GM12878 (cell line): ENCODE measurements around the gene CNTN4. TPM values are rescaled to one million over a fixed set of nuclear protein-coding genes. Genes with fewer than 3 reads are reported as not detected.

Experiments used
- ATAC-seq: fragments of 200-7000 bp; cut with Tn5 transposase; 3 replicates; pipeline ENCODE4 v1.9.1; 2020; ENCODE audit warnings: mild to moderate bottlenecking, moderate library complexity
- BruUV-seq: library from RNA; stranded (reverse); fragments of 400-500 nt; replicated peaks from 2 replicates; lab custom pipeline; 2021; lab: Mats Ljungman, UMichigan
- CTCF ChIA-PET: fragments of 300-600 bp; sonication (Branson Sonifier 250); formaldehyde crosslinking; extraction: SDS; loops from one replicate; lab custom pipeline; 2021; ENCODE audit warnings: inconsistent platforms; lab: Yijun Ruan, JAX
- POLR2A ChIA-PET: fragments of 350-600 bp; formaldehyde crosslinking; extraction: SDS; loops from one replicate; lab custom pipeline; 2021; ENCODE audit warnings: inconsistent platforms; lab: Charles Lee
- RAD21 ChIA-PET: fragments of 300-600 bp; sonication (Branson Sonifier 250); formaldehyde crosslinking; loops from one replicate; lab custom pipeline; 2023; ENCODE audit warnings: antibody characterized with exemption; ENCODE audit not compliant: unreplicated experiment; lab: Charles Lee
- SMC1A ChIA-PET: fragments of 300-600 bp; sonication (Branson Sonifier 250); formaldehyde crosslinking; loops from one replicate; lab custom pipeline; 2023; ENCODE audit not compliant: unreplicated experiment, uncharacterized antibody; lab: Charles Lee
- DNase-seq: peaks from one replicate; pipeline ENCODE4 v3.0.0-alpha.2; 2011; ENCODE audit warnings: low read depth, low spot score
- FAIRE-seq: peaks from 3 replicates; lab custom pipeline; 2011; peaks lifted over from hg19 to GRCh38; lab: Jason Lieb, UNC
- H2AFZ ChIP-seq: 2 replicates; pipeline ENCODE4 v1.6.0; 2011; ENCODE audit warnings: low read depth, low read length, control low read depth; ENCODE audit not compliant: control insufficient read depth
- H3K27ac ChIP-seq: 2 replicates; pipeline ENCODE4 v1.5.1; 2011; ENCODE audit warnings: control low read depth; ENCODE audit not compliant: control insufficient read depth, insufficient read depth
- H3K27me3 ChIP-seq, 2 experiments: replicated peaks in 1 of 2; 2 replicates each; pipeline versions ENCODE4 v1.6.0 to v1.6.1; 2011; ENCODE audit warnings: low read length in 1 of 2; ENCODE audit not compliant: control insufficient read depth in 2 of 2, insufficient read depth in 2 of 2
- H3K36me3 ChIP-seq, 2 experiments: 2 replicates each; pipeline ENCODE4 v1.5.1; 2011; ENCODE audit warnings: low read length in 1 of 2; ENCODE audit not compliant: control insufficient read depth in 2 of 2, insufficient read depth in 2 of 2
- H3K4me1 ChIP-seq: 2 replicates; pipeline ENCODE4 v1.6.1; 2011; ENCODE audit warnings: mild to moderate bottlenecking, low read length, moderate library complexity, mixed read lengths; ENCODE audit not compliant: control insufficient read depth, insufficient read depth
- H3K4me2 ChIP-seq: 2 replicates; pipeline ENCODE4 v1.6.0; 2011; ENCODE audit warnings: control low read depth; ENCODE audit not compliant: control insufficient read depth, insufficient read depth
- H3K4me3 ChIP-seq: fragments of 200-600 bp; sonication (generic); 2 replicates; pipeline ENCODE4 v1.5.1; 2016
- H3K79me2 ChIP-seq: 2 replicates; pipeline ENCODE4 v1.6.0; 2011; ENCODE audit warnings: low read length; ENCODE audit not compliant: control insufficient read depth, insufficient read depth
- H3K9ac ChIP-seq: 2 replicates; pipeline ENCODE4 v1.8.0; 2011; ENCODE audit warnings: low read length, control low read depth, mixed read lengths; ENCODE audit not compliant: control insufficient read depth, insufficient read depth
- H3K9me3 ChIP-seq: replicated peaks from 3 replicates; pipeline ENCODE4 v1.5.1; 2011; ENCODE audit warnings: mild to moderate bottlenecking, low read length; ENCODE audit not compliant: control insufficient read depth, insufficient read depth
- H4K20me1 ChIP-seq: 2 replicates; pipeline ENCODE4 v1.6.0; 2011; ENCODE audit not compliant: control insufficient read depth, insufficient read depth
- DPF2 ChIP-seq: fragments of 450-650 bp; IDR thresholded peaks from 2 replicates; pipeline ENCODE4 v1.6.1; 2017; ENCODE audit warnings: mild to moderate bottlenecking
- E2F4 ChIP-seq: IDR thresholded peaks from 2 replicates; pipeline ENCODE4 v1.6.1; 2012; ENCODE audit warnings: low read depth, low read length, improper control_type of control experiment
- FOXK2 ChIP-seq: fragments of 450-650 bp; IDR thresholded peaks from 2 replicates; pipeline ENCODE4 v1.6.1; 2017; ENCODE audit warnings: mild to moderate bottlenecking, moderate library complexity
- FOXM1 ChIP-seq: IDR thresholded peaks from 2 replicates; pipeline ENCODE4 v1.6.1; 2012; ENCODE audit warnings: low read depth, mild to moderate bottlenecking, inconsistent platforms, low read length, moderate library complexity
- HCFC1 ChIP-seq: fragments of 150-350 bp; IDR thresholded peaks from 2 replicates; pipeline ENCODE4 v1.6.1; 2014; ENCODE audit warnings: low read length
- HDAC2 ChIP-seq: fragments of 200-600 bp; sonication (generic); IDR thresholded peaks from 2 replicates; pipeline ENCODE4 v1.6.1; 2017
- IRF4 ChIP-seq: IDR thresholded peaks from 2 replicates; pipeline ENCODE4 v1.6.1; 2011; ENCODE audit warnings: low read depth, low read length
- KDM1A ChIP-seq: fragments of 200-600 bp; sonication (generic); IDR thresholded peaks from 2 replicates; pipeline ENCODE4 v1.6.1; 2016; ENCODE audit warnings: borderline replicate concordance
- NFYA ChIP-seq: IDR thresholded peaks from 2 replicates; pipeline ENCODE4 v1.6.1; 2011; ENCODE audit warnings: low read depth, mild to moderate bottlenecking, low read length, improper control_type of control experiment, borderline replicate concordance
- NFYB ChIP-seq: IDR thresholded peaks from 2 replicates; pipeline ENCODE4 v1.6.1; 2011; ENCODE audit warnings: low read depth, mild to moderate bottlenecking, low read length, improper control_type of control experiment, moderate library complexity; ENCODE audit not compliant: insufficient read depth
- RBBP5 ChIP-seq: fragments of 200-600 bp; sonication (generic); conservative IDR thresholded peaks from 2 replicates; pipeline ENCODE4 v1.6.1; 2016
- SMC3 ChIP-seq: IDR thresholded peaks from 2 replicates; pipeline ENCODE4 v1.6.1; 2011; ENCODE audit warnings: low read length, improper control_type of control experiment, borderline replicate concordance
- SP1 ChIP-seq: IDR thresholded peaks from one replicate; pipeline ENCODE4 v1.6.1; 2011; ENCODE audit warnings: low read depth, low read length
- SREBF1 ChIP-seq: IDR thresholded peaks from 2 replicates; pipeline ENCODE4 v1.6.1; 2012; ENCODE audit warnings: mild to moderate bottlenecking, low read length
- TAF1 ChIP-seq: IDR thresholded peaks from 2 replicates; pipeline ENCODE4 v1.6.1; 2011; ENCODE audit warnings: mild to moderate bottlenecking, low read depth, low read length, borderline replicate concordance
- TBL1XR1 ChIP-seq: IDR thresholded peaks from 2 replicates; pipeline ENCODE4 v1.6.1; 2012; ENCODE audit warnings: low read depth, low read length, improper control_type of control experiment
- WRNIP1 ChIP-seq: IDR thresholded peaks from 2 replicates; pipeline ENCODE4 v1.6.1; 2011; ENCODE audit warnings: low read depth, low read length, improper control_type of control experiment, borderline replicate concordance
- ZBTB33 ChIP-seq: fragments of 450-650 bp; IDR thresholded peaks from 2 replicates; pipeline ENCODE4 v1.6.1; 2017; ENCODE audit warnings: mild to moderate bottlenecking
- WGBS: methylation state at CpG from one replicate; pipeline ENCODE4 v1.1.6; 2016; ENCODE audit warnings: low lambda C conversion rate; ENCODE audit not compliant: insufficient replicate concordance, insufficient coverage; ENCODE audit errors: missing lambda C conversion rate; 5-methylcytosine and 5-hydroxymethylcytosine counted together
- in situ Hi-C: fragments of 300-500 bp; cut with MboI; formaldehyde crosslinking; loops from 9 replicates; pipeline ENCODE4 v1.14.3; 2018; ENCODE audit warnings: mixed read lengths
- intact Hi-C: fragments of 100-400 bp; cut with micrococcal nuclease; formaldehyde crosslinking; loops from one replicate; pipeline ENCODE4 v1.14.2; 2022; ENCODE audit not compliant: unreplicated experiment
- polyA plus RNA-seq, 11 experiments: library from polyadenylated mRNA; depleted of rRNA in 4 of 11; unstranded in 6 of 11; stranded (reverse) in 5 of 11; fragments of >200 nt; fragmentation: Nextera tagmentation in 4 of 11; fragmentation: Illumina TruSeq in 1 of 11; extraction: Ambion mirVana in 4 of 11; extraction: Trizol in 1 of 11; gene quantifications; 1 replicate in 1 of 11; 2 replicates in 10 of 11; pipeline versions ENCODE4 v1.2.1 to v1.2.3, GENCODE V29; 2011 to 2016; ENCODE audit warnings: inconsistent platforms in 2 of 11, missing spikeins in 2 of 11, low read depth in 1 of 11
- total RNA-seq, 4 experiments: library from RNA; depleted of rRNA in 3 of 4; stranded (reverse); fragments of >200 nt in 3 of 4; fragmentation: Illumina TruSeq in 1 of 4; extraction: Trizol in 1 of 4; gene quantifications; 2 replicates each; pipeline versions ENCODE4 v1.2.1 to v1.2.3, GENCODE V29; 2013 to 2021

The CNTN4 gene
- total and polyA plus RNA-seq, 10 of the 15 experiments (the other 5 are each of a cell fraction or from before 2014, with no cell fraction given), result 0.05 to 0.43 (median 0.15) TPM; not detected in 1

- Histone ChIP-seq H3K79me2 (no peaks in the 10 kb centered on the region), H3K27ac (no peak overlapping the region), H3K27me3 (no peaks in the 10 kb centered on the region), H3K4me1 (no peaks in the 10 kb centered on the region), H4K20me1 (no peaks in the 10 kb centered on the region), H3K4me3 (no peak overlapping the region), H3K36me3 (no peaks in the 10 kb centered on the region), H3K9me3 (no peaks in the 10 kb centered on the region), H3K9ac (no peak overlapping the region), H3K4me2 (no peak overlapping the region), H2AFZ (no peak overlapping the region)
- CTCF ChIA-PET, result no interaction called here
- no TSS peak for BruUV-seq
- RAD21 ChIA-PET, result no interaction called here
- 18% methylated on average over 2 of the region's 2 CpGs for WGBS
- ATAC-seq (no peak), DNase-seq (no peak), FAIRE-seq (no peak)
- intact Hi-C loops (no loop called here), in situ Hi-C loops (no loop called here)
- POLR2A ChIA-PET, result no interaction called here
- SMC1A ChIA-PET, result no interaction called here
- TF ChIP-seq TAF1 (no peak), RBBP5 (no peak), KDM1A (no peak), IRF4 (no peak), FOXM1 (no peak), HCFC1 (no peak), WRNIP1 (no peak), SP1 (no peak), E2F4 (no peak), DPF2 (no peak), SREBF1 (no peak), NFYB (no peak), SMC3 (no peak), NFYA (no peak), FOXK2 (no peak), ZBTB33 (no peak), HDAC2 (no peak), TBL1XR1 (no peak)
These were observed 120.2 kb downstream of the CNTN4 start for GRCh38 chr3:2218816-2219215.
